ENCODE data around the gene TEAD1. TPM values are rescaled to one million over a fixed set of nuclear protein-coding genes. Genes with fewer than 3 reads are reported as not detected.

Gene TEAD1
- total RNA-seq, 1 experiment from 2014 or later: 102 TPM

- no peaks in the 10 kb centered on the region for H3K27me3 ChIP-seq (ENCODE audit: control insufficient read depth, insufficient read depth, low read length)
- H3K4me3 ChIP-seq (ENCODE audit: low read depth in 2 of 2, low read length in 2 of 2): peak overlapping the region; percentile 26 to 50
- CTCF ChIA-PET: no interaction called here
- H3K36me3 ChIP-seq (ENCODE audit: control insufficient read depth, insufficient read depth, low read length): no peaks in the 10 kb centered on the region
- ATAC-seq (peak; percentile 29), DNase-seq (ENCODE audit: low read depth, low spot score) (peak; percentile 39)
- POLR2A ChIA-PET: no interaction called here
- peak overlapping the region; percentile 97 for H3K27ac ChIP-seq (ENCODE audit: low read length)
- peaks cover 90% of the 10 kb centered on the region for H3K4me1 ChIP-seq (ENCODE audit: control insufficient read depth, insufficient read depth, low read length)
- BruUV-seq (replicated peaks): TSS peak; percentile 88
- in situ Hi-C loops (cut with HindIII; ENCODE audit: low pct_unique_long_range_greater_than_20kb, low sequenced_read_pairs): no loop called here
- TF ChIP-seq TCF7L2 (IDR thresholded peaks at IDR 0.05; ENCODE audit: low read depth, low read length): no peak
- TF ChIP-seq SIN3A (IDR thresholded peaks at IDR 0.05; ENCODE audit: borderline replicate concordance, insufficient read depth, low read depth, low read length): no peak
- no peaks in the 10 kb centered on the region for H3K9me3 ChIP-seq (ENCODE audit: control insufficient read depth, insufficient read depth, low read depth, low read length)
- intact Hi-C loops (cut with micrococcal nuclease; ENCODE audit: unreplicated experiment): loop anchor here (5.0 kb wide), 1 partner anchor 199 kb away; no protein-coding TSS in a partner anchor
These were observed 18.9 kb downstream of the TEAD1 start for GRCh38 chr11:12693094-12693478.

- TF ChIP-seq, protein P1, sequence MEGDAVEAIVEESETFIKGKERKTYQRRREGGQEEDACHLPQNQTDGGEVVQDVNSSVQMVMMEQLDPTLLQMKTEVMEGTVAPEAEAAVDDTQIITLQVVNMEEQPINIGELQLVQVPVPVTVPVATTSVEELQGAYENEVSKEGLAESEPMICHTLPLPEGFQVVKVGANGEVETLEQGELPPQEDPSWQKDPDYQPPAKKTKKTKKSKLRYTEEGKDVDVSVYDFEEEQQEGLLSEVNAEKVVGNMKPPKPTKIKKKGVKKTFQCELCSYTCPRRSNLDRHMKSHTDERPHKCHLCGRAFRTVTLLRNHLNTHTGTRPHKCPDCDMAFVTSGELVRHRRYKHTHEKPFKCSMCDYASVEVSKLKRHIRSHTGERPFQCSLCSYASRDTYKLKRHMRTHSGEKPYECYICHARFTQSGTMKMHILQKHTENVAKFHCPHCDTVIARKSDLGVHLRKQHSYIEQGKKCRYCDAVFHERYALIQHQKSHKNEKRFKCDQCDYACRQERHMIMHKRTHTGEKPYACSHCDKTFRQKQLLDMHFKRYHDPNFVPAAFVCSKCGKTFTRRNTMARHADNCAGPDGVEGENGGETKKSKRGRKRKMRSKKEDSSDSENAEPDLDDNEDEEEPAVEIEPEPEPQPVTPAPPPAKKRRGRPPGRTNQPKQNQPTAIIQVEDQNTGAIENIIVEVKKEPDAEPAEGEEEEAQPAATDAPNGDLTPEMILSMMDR (IDR thresholded peaks at IDR 0.05): no peak
- TF ChIP-seq TCF7L2 (IDR thresholded peaks at IDR 0.05; ENCODE audit: low read depth, low read length): peak; percentile 82
- intact Hi-C loops (cut with micrococcal nuclease; ENCODE audit: unreplicated experiment) (loop anchor here (5.0 kb wide), 1 partner anchor 199 kb away; no protein-coding TSS in a partner anchor), in situ Hi-C loops (cut with HindIII; ENCODE audit: low pct_unique_long_range_greater_than_20kb, low sequenced_read_pairs) (no loop called here)
- ChIA-PET POLR2A (no interaction called here), CTCF (no interaction called here)
- Histone ChIP-seq H3K9me3 (ENCODE audit: control insufficient read depth, insufficient read depth, low read depth, low read length) (no peaks in the 10 kb centered on the region), H3K36me3 (ENCODE audit: control insufficient read depth, insufficient read depth, low read length) (no peaks in the 10 kb centered on the region), H3K4me1 (ENCODE audit: control insufficient read depth, insufficient read depth, low read length) (peaks cover 90% of the 10 kb centered on the region), H3K4me3 (ENCODE audit: low read depth in 2 of 2, low read length in 2 of 2) (peak overlapping the region; percentile 26 to 50), H3K27me3 (ENCODE audit: control insufficient read depth, insufficient read depth, low read length) (no peaks in the 10 kb centered on the region), H3K27ac (ENCODE audit: low read length) (peak overlapping the region; percentile 97)
- DNase-seq (ENCODE audit: low read depth, low spot score): peak; percentile 93
- peak; percentile 82 for ATAC-seq
- TSS peak; percentile 54 for BruUV-seq (replicated peaks)
These were observed 19.4 kb downstream of the TEAD1 start for GRCh38 chr11:12693479-12694182.

- no peaks in the 10 kb centered on the region for H3K9me3 ChIP-seq (ENCODE audit: control insufficient read depth, insufficient read depth, low read depth, low read length)
- in situ Hi-C loops (cut with HindIII; ENCODE audit: low pct_unique_long_range_greater_than_20kb, low sequenced_read_pairs): no loop called here
- DNase-seq (ENCODE audit: low read depth, low spot score) (no peak), ATAC-seq (peak; percentile 32)
- peak overlapping the region; percentile 97 for H3K27ac ChIP-seq (ENCODE audit: low read length)
- peak overlapping the region; percentile 26 to 50 for H3K4me3 ChIP-seq (ENCODE audit: low read depth in 2 of 2, low read length in 2 of 2)
- ChIA-PET POLR2A (no interaction called here), CTCF (no interaction called here)
- H3K27me3 ChIP-seq (ENCODE audit: control insufficient read depth, insufficient read depth, low read length): no peaks in the 10 kb centered on the region
- intact Hi-C loops (cut with micrococcal nuclease; ENCODE audit: unreplicated experiment): loop anchor here (5.0 kb wide), 1 partner anchor 198 kb away; no protein-coding TSS in a partner anchor
- no TSS peak for BruUV-seq (replicated peaks)
- peaks cover 86% of the 10 kb centered on the region for H3K4me1 ChIP-seq (ENCODE audit: control insufficient read depth, insufficient read depth, low read length)
- no peaks in the 10 kb centered on the region for H3K36me3 ChIP-seq (ENCODE audit: control insufficient read depth, insufficient read depth, low read length)
- TF ChIP-seq REST (IDR thresholded peaks at IDR 0.05; ENCODE audit: insufficient read depth in 1 of 2, low read depth in 2 of 2, low read length in 1 of 2): no peak
- TF ChIP-seq, protein P1 (IDR thresholded peaks at IDR 0.05): no peak
- no peak for TF ChIP-seq TCF7L2 (IDR thresholded peaks at IDR 0.05; ENCODE audit: low read depth, low read length)
- no peak for TF ChIP-seq SIN3A (IDR thresholded peaks at IDR 0.05; ENCODE audit: borderline replicate concordance, insufficient read depth, low read depth, low read length)
- no peak for TF ChIP-seq POLR2AphosphoS5 (IDR thresholded peaks at IDR 0.05; ENCODE audit: low read depth, low read length)
These were observed 19.9 kb downstream of the TEAD1 start for GRCh38 chr11:12694183-12694531.
